Measurements from ENCODE around the gene LRRC47. TPM values are rescaled to one million over a fixed set of nuclear protein-coding genes. Genes with fewer than 3 reads are reported as not detected.

The LRRC47 gene
- total and polyA plus RNA-seq, 8 donors = 34.2 to 66.4 (median 51.8) TPM

GRCh38 chr1:3747903-3748302 lies 48.4 kb downstream of the LRRC47 start:
- no peak overlapping the region for H3K27ac ChIP-seq
- peaks cover 6 to 32% of the 10 kb centered on the region in 2 donors for H3K4me1 ChIP-seq
- DNase-seq = peak in 1 of 4 donors; percentile 38
- TF ChIP-seq CTCF (IDR thresholded peaks at IDR 0.05) = no peak
- H3K36me3 ChIP-seq = peaks cover 0 to 6% of the 10 kb centered on the region in 2 donors
- ATAC-seq = no peak
- H3K4me3 ChIP-seq = peak overlapping the region in 1 of 2 donors; percentile 78
- intact Hi-C loops (cut with DNase I) = no loop called here
- peaks cover 0 to 18% of the 10 kb centered on the region in 2 donors for H3K27me3 ChIP-seq
- no peaks in the 10 kb centered on the region for H3K9me3 ChIP-seq

- Histone ChIP-seq H3K4me3 (peak overlapping the region; percentile 78 to 87), H3K4me1 (peaks cover 6 to 32% of the 10 kb centered on the region in 2 donors), H3K27me3 (peaks cover 0 to 18% of the 10 kb centered on the region in 2 donors), H3K27ac (peak overlapping the region in 1 of 2 donors; percentile 67), H3K36me3 (peaks cover 0 to 10% of the 10 kb centered on the region in 2 donors), H3K9me3 (no peaks in the 10 kb centered on the region)
- no peak for TF ChIP-seq CTCF (IDR thresholded peaks at IDR 0.05)
- intact Hi-C loops (cut with DNase I) = no loop called here
- ATAC-seq = no peak
- DNase-seq = no peak
These were observed 48.8 kb downstream of the LRRC47 start for GRCh38 chr1:3747522-3747848.

- Histone ChIP-seq H3K4me1 (peaks cover 6 to 32% of the 10 kb centered on the region in 2 donors), H3K36me3 (peaks cover 0 to 15% of the 10 kb centered on the region in 2 donors), H3K27me3 (peaks cover 0 to 13% of the 10 kb centered on the region in 2 donors), H3K4me3 (peak overlapping the region; percentile 78 to 87), H3K27ac (peak overlapping the region; percentile 26 to 67), H3K9me3 (no peaks in the 10 kb centered on the region)
- peak; percentile 99 for ATAC-seq
- intact Hi-C loops (cut with DNase I) = no loop called here
- DNase-seq = peak; percentile 69 to 98 (median 85)
- TF ChIP-seq CTCF (IDR thresholded peaks at IDR 0.05) = no peak
These were observed 49.3 kb downstream of the LRRC47 start for GRCh38 chr1:3746830-3747521.

- no peaks in the 10 kb centered on the region for H3K9me3 ChIP-seq
- peaks cover 0 to 21% of the 10 kb centered on the region in 2 donors for H3K36me3 ChIP-seq
- peak overlapping the region in 1 of 2 donors; percentile 67 for H3K27ac ChIP-seq
These were observed 49.9 kb downstream of the LRRC47 start for GRCh38 chr1:3746389-3746829.

More at GRCh38 chr1:3746389-3746829, 49.9 kb downstream of the LRRC47 start:
- no peak for ATAC-seq
- Histone ChIP-seq H3K4me3 (peak overlapping the region; percentile 78 to 87), H3K4me1 (peaks cover 6 to 32% of the 10 kb centered on the region in 2 donors), H3K27me3 (peaks cover 0 to 8% of the 10 kb centered on the region in 2 donors)
- peak in 1 of 4 donors; percentile 78 for DNase-seq
- intact Hi-C loops (cut with DNase I) = no loop called here
- no peak for TF ChIP-seq CTCF (IDR thresholded peaks at IDR 0.05)
